Spleen (tissue), 11 donors: ENCODE data around the gene SCG5. TPM values are rescaled to one million over a fixed set of nuclear protein-coding genes. Genes with fewer than 3 reads are reported as not detected.

Experiments used
- DNase-seq: peaks from one replicate; pipeline ENCODE4 v3.0.0-alpha.2; 2020
- H3K27ac ChIP-seq, 8 donors: fragments of 200-600 bp; sonication (generic) in 7 of 8; 1 replicate in 4 of 8; 2 replicates in 4 of 8; pipeline versions ENCODE4 v1.5.0 to v1.8.0; 2016 to 2021; ENCODE audit warnings: inconsistent platforms in 4 of 8, mild to moderate bottlenecking in 4 of 8, moderate library complexity in 1 of 8
- H3K27me3 ChIP-seq, 7 donors: fragments of 200-600 bp; sonication (generic) in 6 of 7; replicated peaks in 1 of 7; 1 replicate in 4 of 7; 2 replicates in 3 of 7; pipeline versions ENCODE4 v1.5.0 to v1.8.0; 2016 to 2021; ENCODE audit warnings: inconsistent platforms in 3 of 7, mild to moderate bottlenecking in 1 of 7
- H3K36me3 ChIP-seq, 6 donors: fragments of 200-600 bp; sonication (generic) in 5 of 6; 1 replicate in 4 of 6; 2 replicates in 2 of 6; pipeline versions ENCODE4 v1.5.0 to v1.8.0; 2016 to 2021; ENCODE audit warnings: inconsistent platforms in 2 of 6
- H3K4me1 ChIP-seq, 6 donors: fragments of 200-600 bp; sonication (generic) in 5 of 6; 1 replicate in 3 of 6; 2 replicates in 3 of 6; pipeline versions ENCODE4 v1.5.0 to v1.8.0; 2016 to 2021; ENCODE audit warnings: inconsistent platforms in 3 of 6
- H3K4me3 ChIP-seq, 8 donors: fragments of 200-600 bp; sonication (generic) in 7 of 8; 1 replicate in 4 of 8; 2 replicates in 4 of 8; pipeline versions ENCODE4 v1.5.0 to v1.8.0; 2016 to 2021; ENCODE audit warnings: inconsistent platforms in 4 of 8, mild to moderate bottlenecking in 4 of 8, moderate library complexity in 2 of 8
- H3K9me3 ChIP-seq, 8 donors: fragments of 200-600 bp; sonication (generic) in 7 of 8; 1 replicate in 4 of 8; 2 replicates in 4 of 8; pipeline versions ENCODE4 v1.5.0 to v1.8.0; 2016 to 2021; ENCODE audit warnings: inconsistent platforms in 4 of 8
- CTCF ChIP-seq, 11 experiments: fragments of 200-600 bp in 7 of 11; fragments of 450-650 bp in 4 of 11; sonication (generic) in 4 of 11; IDR thresholded peaks in 8 of 11; conservative IDR thresholded peaks in 3 of 11; 1 replicate in 7 of 11; 2 replicates in 4 of 11; pipeline versions ENCODE4 v1.4.0 to v1.8.0; 2016 to 2021; ENCODE audit warnings: antibody characterized with exemption in 11 of 11, inconsistent platforms in 4 of 11, mild to moderate bottlenecking in 1 of 11
- POLR2A ChIP-seq, 3 donors: fragments of 450-650 bp; IDR thresholded peaks; one replicate each; pipeline ENCODE4 v1.5.1; 2017; ENCODE audit warnings: antibody characterized with exemption in 3 of 3, mild to moderate bottlenecking in 1 of 3
- POLR2AphosphoS5 ChIP-seq, 3 donors: sonication (generic); formaldehyde crosslinking; IDR thresholded peaks; one replicate each; pipeline ENCODE4 v1.5.1; 2017; ENCODE audit warnings: antibody characterized with exemption in 3 of 3
- WGBS, 5 donors: extraction: QIAGEN DNeasy Blood & Tissue Kit in 3 of 5; methylation state at CpG; one replicate each; pipeline versions ENCODE4 v1.1.5 to v1.1.7; 2013 to 2018; 5-methylcytosine and 5-hydroxymethylcytosine counted together
- intact Hi-C: fragments of 100-400 bp; cut with DNase I; formaldehyde crosslinking; loops from one replicate; pipeline ENCODE4 v1.15.0; 2023; ENCODE audit warnings: low total_unique reads
- polyA plus RNA-seq, 3 donors: library from polyadenylated mRNA; stranded (reverse); fragments of 200-250 nt; gene quantifications; one replicate each; pipeline ENCODE4 v1.2.1, GENCODE V29; 2013
- total RNA-seq, 7 donors: library from RNA; depleted of rRNA in 3 of 7; stranded (reverse); fragments of >200 nt in 3 of 7; fragmentation: NEBNext Ultra II Directional in 4 of 7; extraction: Animal tissue kit (Norgen Biotek cat#: 25700) in 4 of 7; gene quantifications; one replicate each; pipeline versions ENCODE4 v1.1.0 to v1.2.1, GENCODE V29; 2016 to 2021
- donor health status: healthy with polysubstance abuse.
- donor health status: DM: no; HTN: no; CAD: no; lungs with moderate emphysema.
- donor health status: DM: no; HTN: no; CAD: no.
- donor health status: Bipolar disorder and iron deficiency.
- donor health status: healthy.
- donor health status: DM: no; HTN: no; CAD: no.
- donor health status: DM: yes; HTN: yes; CAD: no.

Gene SCG5
- total and polyA plus RNA-seq, 10 donors, result 0.54 to 2.4 (median 1.2) TPM; not detected in 5

GRCh38 chr15:32704395-32704981 is 63.0 kb downstream of the SCG5 start:
- intact Hi-C loops, result no loop called here

GRCh38 chr15:32705446-32705845 is 63.9 kb downstream of the SCG5 start:
- no peak for DNase-seq
- no peaks in the 10 kb centered on the region for H3K36me3 ChIP-seq
- no peak overlapping the region for H3K4me3 ChIP-seq
- peaks cover 0 to 34% (median 0%) of the 10 kb centered on the region in 7 donors for H3K27me3 ChIP-seq
- intact Hi-C loops, result no loop called here
- no peak for TF ChIP-seq POLR2AphosphoS5 (IDR thresholded peaks at IDR 0.05)
- no peak for TF ChIP-seq POLR2A (IDR thresholded peaks at IDR 0.05)
- no peak for TF ChIP-seq CTCF (IDR thresholded peaks at IDR 0.05 in 8 of 11, conservative IDR thresholded peaks at IDR 0.05 in 3 of 11)
- 70 to 91% (median 74%) methylated on average over 2 of the region's 2 CpGs for WGBS, 5 donors
- no peaks in the 10 kb centered on the region for H3K9me3 ChIP-seq
- no peak overlapping the region for H3K27ac ChIP-seq
- H3K4me1 ChIP-seq, result no peaks in the 10 kb centered on the region

More at GRCh38 chr15:32704395-32704981, 63.0 kb downstream of the SCG5 start:
- Histone ChIP-seq H3K4me1 (no peaks in the 10 kb centered on the region), H3K27ac (no peak overlapping the region), H3K4me3 (no peak overlapping the region), H3K36me3 (no peaks in the 10 kb centered on the region), H3K9me3 (no peaks in the 10 kb centered on the region), H3K27me3 (peaks cover 0 to 26% (median 0%) of the 10 kb centered on the region in 7 donors)
- DNase-seq, result no peak
- 56 to 88% (median 76%) methylated on average over 8 of the region's 8 CpGs for WGBS, 5 donors
- no peak for TF ChIP-seq POLR2AphosphoS5 (IDR thresholded peaks at IDR 0.05)
- no peak for TF ChIP-seq CTCF (IDR thresholded peaks at IDR 0.05 in 8 of 11, conservative IDR thresholded peaks at IDR 0.05 in 3 of 11)
- TF ChIP-seq POLR2A (IDR thresholded peaks at IDR 0.05), result no peak

GRCh38 chr15:32706704-32707103 is 65.2 kb downstream of the SCG5 start:
- H3K36me3 ChIP-seq, result no peaks in the 10 kb centered on the region

More at GRCh38 chr15:32706704-32707103, 65.2 kb downstream of the SCG5 start:
- no peaks in the 10 kb centered on the region for H3K9me3 ChIP-seq
- WGBS, 5 donors, result 83 to 93% (median 90%) methylated on average over 3 of the region's 3 CpGs
- intact Hi-C loops, result no loop called here
- no peak for DNase-seq
- no peaks in the 10 kb centered on the region for H3K4me1 ChIP-seq
- H3K4me3 ChIP-seq, result no peak overlapping the region
- peaks cover 0 to 43% (median 0%) of the 10 kb centered on the region in 7 donors for H3K27me3 ChIP-seq
- no peak overlapping the region for H3K27ac ChIP-seq
- TF ChIP-seq CTCF (IDR thresholded peaks at IDR 0.05 in 8 of 11, conservative IDR thresholded peaks at IDR 0.05 in 3 of 11), result no peak
- TF ChIP-seq POLR2A (IDR thresholded peaks at IDR 0.05), result no peak
- TF ChIP-seq POLR2AphosphoS5 (IDR thresholded peaks at IDR 0.05), result no peak
